NOMO-1 treated with DMSO at 0.1 percent for 48 hours (cell line): ENCODE results near the gene THEMIS2.
A peak's percentile ranks its signal among the peaks of the same experiment; 100 is the strongest.
"Not testable (repeated sequence)": the region's sequence is repeated elsewhere in the genome, so short reads cannot be mapped to it uniquely, and the experiment has no call there.

Source experiments
- DNase-seq: peaks from one replicate; lab custom pipeline; 2025; ENCODE audit not compliant: unreplicated experiment; lab: John Stamatoyannopoulos, UW

THEMIS2 gene

DNA sequence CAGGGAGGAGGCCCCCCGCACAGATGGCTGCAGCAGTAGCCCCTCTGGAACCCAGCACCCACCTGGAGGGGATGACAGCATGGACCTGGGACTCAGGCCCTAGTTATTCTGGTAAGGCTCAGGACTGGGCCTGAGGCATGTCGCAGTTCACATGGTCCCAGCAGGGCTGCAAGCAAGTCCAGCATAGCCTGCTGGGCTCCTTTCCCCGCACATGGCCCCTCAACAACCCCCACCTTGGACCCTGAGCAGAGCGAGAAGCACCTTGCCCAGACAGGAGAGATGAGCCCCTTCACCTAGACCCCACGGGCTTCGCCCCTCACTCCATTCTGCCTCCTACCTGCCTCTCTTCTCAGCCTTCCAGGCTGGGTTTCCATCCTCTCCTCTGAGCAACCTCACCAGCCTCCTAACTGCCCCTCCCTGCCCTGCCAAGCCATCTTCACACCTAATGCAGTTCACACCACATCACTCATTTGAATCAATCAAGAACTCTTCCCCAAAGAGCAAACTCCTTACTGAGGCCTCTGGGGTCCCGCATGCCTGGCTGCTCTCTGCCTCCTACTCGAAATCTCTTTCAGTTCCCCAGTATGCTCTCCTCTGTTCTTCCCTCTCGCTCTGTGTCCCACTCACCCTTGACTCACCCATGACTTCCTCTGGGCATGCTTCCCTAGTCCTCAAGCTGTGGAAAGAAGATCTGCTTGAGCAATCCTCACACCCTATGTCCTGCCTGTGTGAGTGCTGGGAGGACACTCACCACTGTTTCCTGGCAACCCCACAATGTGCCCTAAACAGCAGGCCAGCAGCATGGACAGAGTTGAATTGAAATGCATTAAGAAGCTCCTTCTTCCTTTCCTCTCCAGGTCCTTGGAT lies 9.4 kb upstream of the THEMIS2 start:
- DNase-seq: peak; percentile 92

DNA sequence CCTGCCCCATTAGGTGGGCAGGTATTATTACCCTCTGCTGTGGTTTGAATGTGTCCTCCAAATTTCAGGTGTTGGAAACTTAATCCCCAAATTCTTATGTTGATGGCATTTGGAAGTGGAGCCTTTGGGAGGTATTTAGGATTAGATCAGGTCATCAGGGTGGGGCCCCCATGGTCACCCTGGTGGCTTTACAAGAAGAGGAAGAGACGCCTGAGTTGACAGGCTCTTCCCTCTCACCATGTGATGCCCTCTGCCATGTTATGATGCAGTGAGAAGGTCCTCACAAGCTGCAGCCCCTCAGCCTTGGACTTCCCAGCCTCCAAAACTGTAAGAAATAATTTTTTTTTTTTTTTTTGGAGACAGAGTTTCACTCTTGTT lies 8.8 kb upstream of the THEMIS2 start:
- peak; percentile 69 for DNase-seq

DNA sequence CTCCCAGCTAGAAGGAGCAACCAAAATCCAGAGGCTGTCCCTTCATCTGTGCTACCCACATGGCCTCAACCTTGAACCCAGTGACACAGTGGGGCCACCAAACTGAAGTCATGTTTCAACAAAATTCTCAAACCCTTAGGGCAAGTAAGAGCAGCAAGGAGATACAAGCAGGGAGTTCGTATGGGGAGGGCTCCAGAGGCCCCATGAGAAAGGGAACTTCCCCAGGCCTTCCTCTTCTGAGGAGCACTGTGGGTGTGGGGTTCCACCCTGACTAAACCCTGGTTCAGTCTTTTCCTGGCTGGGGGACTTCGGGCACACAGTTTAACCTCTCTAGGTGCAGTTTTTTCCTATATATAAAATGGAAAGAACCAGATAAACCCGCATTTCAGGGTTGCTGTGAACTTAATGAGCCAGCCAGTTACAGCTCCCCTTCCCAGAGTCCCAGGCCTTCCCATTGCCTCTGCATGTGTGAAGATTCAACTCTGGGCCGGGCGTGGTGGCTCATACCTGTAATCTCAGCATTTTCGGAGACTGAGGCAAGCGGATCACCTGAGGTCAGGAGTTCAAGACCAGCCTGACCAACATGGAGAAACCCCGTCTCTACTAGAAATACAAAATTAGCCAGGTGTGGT lies 8.0 kb upstream of the THEMIS2 start:
- peak; percentile 42 for DNase-seq

DNA sequence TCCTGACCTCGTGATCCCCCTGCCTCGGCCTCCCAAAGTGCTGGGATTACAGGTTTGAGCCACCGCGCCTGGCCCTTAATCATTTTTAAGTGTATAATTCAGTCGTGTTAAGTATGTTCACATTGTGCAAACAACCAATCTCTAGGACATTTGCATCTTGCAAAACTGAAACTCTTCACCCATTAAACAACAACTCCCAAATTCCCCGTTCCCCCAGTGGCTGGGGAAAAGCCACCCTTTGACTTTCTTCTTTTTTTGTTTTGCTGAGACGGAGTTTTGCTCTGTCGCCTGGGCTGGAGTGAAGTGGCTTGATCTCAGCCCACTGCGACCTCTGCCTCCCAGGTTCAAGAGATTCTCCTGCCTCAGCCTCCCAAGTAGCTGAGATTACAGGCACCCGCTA lies 6.5 kb upstream of the THEMIS2 start:
- no peak for DNase-seq

DNA sequence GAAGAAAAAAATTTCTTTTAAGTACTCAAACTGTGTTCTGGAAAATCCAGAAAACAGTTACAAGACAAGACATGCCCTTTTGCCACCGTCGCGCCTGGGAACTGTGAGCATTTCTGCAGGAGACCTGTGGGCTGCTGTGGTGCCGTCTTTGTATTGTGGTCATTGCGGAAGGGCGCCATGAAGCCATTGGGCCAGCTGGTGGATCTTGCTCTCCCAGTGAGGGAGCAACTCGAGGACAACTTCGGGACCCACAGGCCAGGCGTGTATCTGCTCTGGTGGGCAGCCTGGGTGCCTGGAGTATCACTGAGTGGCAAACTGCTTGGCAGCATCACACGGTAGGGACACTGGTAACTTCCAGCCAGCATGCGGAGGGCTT lies 3.8 kb upstream of the THEMIS2 start:
- no peak for DNase-seq

DNA sequence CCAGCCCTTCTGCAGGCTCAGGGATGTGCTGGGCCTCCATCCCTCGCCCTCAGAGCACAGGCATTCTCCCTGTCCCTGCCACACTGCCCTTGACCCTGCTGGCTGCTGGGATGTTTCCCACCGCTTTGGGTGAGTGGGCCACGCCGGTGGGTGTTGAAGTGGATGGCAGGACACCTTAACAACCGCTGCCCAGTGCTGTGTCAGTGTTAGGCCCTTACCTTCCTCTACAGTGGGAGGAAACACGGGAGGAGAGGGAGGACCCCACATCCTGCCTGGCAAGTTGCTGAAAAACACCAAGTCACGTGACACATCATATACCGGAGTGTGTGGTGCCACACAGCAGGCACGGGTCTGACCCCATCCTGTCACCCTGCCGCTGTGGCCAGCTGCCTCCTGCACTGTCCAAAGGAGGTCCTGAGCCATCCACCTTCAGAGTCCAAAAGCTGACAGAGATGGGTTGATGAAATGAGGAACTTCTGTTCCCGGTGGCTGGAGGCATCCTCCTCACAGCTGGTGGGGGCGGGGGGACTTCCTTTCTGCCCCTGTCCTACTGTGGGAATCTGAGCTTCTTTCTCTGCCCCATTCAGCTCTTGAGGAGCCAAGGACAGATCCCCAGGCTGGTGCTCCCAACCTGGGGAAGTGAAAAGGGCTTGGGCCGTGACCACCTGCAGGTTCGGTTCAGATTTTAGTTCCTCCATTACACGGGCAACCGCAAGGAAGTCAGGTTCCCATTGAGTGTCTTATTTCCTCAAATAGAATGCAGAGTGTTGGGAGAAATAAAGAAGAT lies 3.2 kb upstream of the THEMIS2 start:
- peak; percentile 67 for DNase-seq

DNA sequence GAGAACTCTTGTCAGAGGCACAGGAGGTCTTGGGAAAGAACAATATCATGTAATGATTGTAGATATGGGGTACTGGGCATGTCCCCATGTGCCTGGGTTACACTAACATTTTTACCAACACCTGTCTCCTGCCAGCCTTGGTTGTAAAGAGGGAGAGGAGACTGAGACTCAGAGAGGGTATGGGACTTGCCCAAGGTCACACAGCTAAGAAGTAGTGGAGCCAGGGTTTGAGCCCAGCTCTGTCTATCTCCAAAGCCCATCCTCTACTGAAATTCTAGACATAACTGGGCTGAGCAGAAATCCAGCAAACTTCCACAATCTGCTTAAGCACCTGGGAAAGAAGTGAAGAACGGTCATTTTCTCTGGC lies 2.6 kb upstream of the THEMIS2 start:
- DNase-seq: no peak

DNA sequence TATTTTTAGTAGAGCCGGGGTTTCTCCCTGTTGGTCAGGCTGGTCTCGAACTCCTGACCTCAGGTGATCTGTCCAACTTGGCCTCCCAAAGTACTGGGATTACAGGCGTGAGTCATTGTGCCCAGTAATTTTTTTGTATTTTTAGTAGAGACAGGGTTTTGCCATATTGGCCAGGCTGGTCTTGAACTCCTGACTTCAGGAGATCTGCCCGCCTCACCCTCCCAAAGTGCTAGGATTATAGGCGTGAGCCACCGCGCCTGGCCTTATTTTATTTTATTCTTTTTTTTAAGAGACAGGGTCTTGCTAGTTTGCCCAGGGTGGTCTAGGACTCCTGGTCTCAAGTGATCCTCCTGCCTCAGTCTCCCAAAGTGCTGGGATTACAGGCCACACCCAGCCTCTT lies 1.3 kb upstream of the THEMIS2 start:
- not testable (repeated sequence) for DNase-seq

DNA sequence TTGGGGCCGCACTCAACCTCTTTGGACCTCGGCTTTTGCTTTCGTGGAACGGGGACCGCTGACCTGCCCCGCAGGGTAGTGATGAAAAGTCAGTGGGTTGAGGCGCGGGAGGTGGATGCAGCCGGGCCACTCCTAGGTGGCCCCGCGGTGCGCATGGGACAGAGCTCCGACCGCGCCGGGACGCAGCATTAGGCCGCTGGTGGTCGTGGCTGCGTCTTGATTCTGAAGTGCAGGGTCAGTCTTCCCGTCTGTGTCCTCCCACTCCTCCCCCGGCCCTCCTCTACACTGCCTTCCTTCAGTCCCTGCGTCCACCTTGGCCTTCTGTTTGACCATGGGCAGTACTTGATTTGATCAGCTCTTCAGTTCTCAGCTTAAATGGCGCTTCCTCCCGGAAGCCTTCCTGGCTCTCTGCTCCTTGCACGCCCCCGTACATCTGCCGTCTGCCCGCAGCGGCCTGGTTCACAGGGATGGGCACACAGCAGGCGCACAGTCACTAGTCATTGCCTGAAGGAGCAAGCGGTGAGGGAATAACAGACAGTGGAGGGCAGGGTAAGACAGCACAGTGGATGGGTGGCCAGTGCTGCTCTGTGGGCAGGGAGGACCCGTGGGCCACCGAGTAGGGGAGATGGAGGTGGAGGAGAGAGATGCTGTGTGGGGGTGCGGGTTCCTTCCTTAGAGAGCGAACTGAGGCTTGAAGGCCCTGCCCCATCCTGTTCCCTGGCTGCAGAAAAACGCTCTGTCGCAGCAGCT lies 633 bp downstream of the THEMIS2 start:
- DNase-seq: peak; percentile 16

DNA sequence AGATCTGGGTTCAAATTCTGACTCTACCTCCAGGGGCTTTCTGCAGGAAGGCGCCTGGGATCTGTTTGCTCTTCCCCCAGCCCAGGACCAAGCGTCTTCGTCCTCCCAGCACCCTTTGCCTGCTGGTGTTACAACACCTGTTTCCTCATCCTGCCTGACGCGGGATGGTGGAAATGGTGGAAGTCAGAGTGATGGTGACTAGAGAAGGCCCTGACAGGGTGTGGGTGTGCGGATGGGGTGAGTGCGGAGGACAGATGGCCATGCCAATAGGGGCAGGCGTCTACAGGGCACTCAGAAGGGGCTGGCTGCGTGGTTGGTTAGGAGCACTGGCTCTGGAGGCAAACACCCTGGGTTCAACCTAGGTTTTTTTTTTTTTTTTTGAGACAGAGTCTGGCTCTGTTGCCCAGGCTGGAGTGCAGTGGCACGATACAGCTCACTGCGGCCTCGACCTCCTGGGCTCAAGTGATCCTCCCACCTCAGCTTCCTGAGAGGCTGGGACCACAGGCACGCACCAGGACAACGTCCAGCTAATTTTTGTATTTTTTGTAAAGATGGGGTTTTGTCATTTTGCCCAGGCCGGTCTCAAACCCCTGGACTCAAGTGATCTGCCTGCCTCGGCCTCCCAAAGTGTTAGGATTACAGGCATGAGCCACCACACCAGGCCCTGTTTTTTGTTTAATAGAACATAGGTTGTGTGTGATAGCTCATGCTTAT lies 1.5 kb downstream of the THEMIS2 start:
- peak; percentile 21 for DNase-seq

DNA sequence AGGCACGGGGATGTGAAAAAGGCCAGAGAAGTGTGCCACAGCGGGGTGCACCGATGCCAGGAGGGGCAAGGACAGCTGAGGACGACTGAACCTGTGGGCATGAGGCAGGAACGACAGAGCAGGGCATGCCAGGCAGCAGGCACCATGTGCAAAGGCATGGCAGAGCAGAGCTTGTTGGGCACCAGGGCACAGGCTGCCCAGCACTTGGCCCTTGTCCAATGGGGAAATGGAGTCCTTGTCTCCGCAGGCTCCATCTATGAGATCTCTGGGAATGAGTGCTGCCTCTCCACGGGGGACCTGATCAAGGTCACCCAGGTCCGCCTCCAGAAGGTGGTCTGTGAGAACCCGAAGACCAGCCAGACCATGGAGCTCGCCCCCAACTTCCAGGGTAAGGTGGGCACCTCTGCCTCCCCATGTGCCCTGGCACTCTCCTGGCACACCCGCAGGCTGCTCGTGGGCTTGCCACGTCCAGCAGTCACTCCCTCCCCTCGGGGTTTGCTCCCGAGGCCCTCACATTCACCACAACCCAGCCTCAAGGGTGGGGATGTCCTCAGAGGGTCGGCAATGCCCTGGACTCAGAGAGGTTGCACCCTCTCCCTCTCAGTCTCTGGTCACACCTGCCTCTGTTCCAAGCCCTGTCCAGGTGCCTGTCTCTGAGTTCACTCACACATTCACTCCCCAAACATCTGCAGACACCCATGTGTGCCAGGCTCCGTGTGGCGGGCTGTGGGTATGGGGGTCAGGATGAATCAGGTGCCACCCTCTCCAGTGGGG lies 4.2 kb downstream of the THEMIS2 start:
- DNase-seq: no peak

DNA sequence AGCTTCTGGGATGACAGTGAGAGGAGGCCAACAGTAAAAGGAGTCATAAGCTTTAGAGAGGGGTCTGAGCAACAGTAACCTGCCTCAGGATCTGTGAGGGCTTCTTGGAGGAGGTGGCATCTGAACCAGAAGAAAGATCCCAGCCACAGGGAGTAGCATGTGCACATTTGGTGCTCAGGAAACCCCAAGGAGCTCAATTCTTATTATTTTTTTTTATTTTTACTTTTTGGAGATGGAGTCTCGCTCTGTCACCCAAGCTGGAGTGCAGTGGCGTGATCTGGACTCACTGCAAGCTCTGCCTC lies 4.7 kb downstream of the THEMIS2 start:
- DNase-seq: no peak

DNA sequence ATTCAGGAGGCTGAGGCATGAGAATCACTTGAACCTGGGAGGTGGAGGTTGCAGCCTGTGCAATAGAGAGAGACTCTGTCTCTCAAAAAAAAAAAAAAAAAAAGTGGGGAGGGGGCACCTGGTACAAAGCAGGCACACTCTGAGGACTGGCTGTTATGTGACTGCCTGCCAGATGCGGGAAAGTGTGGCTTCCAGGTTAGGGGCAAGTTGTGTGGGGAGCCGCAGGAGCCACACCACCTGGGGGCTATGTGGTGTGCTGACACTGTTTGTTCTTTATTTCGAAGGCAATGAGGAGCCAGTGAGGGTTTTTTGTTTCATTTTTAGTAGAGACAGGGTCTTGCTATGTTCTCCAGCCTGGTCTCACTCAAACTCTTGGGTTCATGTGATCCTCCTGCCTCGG lies 5.7 kb downstream of the THEMIS2 start:
- no peak for DNase-seq

DNA sequence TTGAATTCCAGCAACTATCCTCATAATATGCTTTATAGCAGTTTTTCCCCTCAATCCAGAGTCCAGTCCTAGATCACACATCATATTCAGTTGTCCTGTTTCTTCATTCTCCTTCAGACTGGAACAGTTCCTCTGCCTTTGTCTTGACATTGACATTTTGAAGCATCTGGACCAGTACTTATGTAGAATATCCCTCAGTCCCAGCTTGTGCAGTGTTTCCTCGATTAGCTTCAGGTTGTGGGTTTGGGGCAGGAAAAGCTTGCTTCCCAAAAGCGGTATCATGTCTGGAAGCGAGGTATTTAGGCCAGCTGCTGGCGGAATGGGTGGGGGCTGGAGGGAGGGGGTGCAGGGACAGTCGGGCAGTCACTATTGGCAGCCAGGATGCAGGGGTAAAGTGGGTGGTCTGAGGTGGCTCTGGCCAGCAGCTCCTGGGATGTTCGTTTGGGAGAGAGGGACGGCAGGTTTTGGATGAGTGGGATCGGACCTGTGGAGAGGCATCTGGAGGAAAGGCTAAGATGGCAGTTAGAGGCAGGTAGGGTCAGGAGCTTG lies 6.5 kb downstream of the THEMIS2 start:
- DNase-seq: no peak

DNA sequence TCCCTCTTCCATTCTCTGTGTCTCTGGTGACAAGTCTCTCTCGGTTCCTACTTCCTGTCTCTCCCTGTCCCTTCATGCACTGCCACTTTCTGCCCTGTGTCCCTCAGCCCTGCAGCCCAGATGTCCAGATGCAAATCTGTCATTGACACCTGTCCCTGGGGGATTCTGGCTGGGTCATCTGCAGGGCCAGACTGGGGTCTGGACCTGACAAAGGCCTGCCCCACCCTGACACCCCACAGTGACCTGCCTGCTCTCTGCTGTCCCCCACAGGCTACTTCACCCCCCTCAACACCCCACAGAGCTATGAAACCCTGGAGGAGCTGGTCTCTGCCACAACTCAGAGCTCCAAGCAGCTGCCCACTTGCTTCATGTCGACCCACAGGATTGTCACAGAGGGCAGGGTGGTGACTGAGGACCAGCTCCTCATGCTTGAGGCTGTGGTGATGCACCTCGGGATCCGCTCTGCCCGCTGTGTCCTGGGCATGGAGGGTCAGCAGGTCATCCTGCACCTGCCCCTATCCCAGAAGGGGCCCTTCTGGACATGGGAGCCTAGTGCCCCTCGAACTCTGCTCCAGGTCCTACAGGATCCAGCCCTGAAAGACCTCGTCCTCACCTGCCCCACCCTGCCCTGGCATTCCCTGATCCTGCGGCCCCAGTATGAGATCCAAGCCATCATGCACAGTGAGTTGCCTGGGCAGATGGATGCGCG lies 7.2 kb downstream of the THEMIS2 start:
- no peak for DNase-seq

DNA sequence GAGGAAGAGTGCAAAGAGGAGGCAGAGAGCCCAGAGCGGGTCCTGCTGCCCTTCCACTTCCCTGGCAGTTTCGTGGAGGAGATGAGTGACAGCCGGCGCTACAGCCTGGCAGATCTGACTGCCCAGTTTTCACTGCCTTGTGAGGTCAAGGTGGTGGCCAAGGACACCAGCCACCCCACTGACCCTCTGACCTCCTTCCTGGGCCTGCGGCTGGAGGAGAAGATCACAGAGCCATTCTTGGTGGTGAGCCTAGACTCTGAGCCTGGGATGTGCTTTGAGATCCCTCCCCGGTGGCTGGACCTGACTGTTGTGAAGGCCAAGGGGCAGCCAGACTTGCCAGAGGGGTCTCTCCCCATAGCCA lies 10.2 kb downstream of the THEMIS2 start:
- no peak for DNase-seq

DNA sequence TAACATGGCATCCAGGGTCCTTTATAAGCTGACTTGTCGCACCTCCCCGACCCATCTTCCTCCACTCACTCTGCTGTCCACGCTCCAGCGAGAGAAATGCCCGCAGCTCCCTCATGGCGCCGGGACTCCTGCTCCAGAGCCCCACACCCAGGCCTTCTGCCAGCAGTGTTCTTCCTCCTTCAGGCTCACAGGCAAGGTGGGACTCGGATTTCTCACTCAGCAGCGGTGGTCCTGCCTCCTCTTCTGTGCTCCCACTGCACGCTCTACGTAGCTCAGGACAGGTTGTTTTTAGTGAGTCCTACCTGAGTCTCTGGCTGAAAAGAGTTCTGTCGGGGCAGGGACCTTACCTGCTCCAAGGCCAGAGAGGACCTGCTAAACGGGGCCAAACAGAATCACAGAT lies 11.2 kb downstream of the THEMIS2 start:
- DNase-seq: no peak

DNA sequence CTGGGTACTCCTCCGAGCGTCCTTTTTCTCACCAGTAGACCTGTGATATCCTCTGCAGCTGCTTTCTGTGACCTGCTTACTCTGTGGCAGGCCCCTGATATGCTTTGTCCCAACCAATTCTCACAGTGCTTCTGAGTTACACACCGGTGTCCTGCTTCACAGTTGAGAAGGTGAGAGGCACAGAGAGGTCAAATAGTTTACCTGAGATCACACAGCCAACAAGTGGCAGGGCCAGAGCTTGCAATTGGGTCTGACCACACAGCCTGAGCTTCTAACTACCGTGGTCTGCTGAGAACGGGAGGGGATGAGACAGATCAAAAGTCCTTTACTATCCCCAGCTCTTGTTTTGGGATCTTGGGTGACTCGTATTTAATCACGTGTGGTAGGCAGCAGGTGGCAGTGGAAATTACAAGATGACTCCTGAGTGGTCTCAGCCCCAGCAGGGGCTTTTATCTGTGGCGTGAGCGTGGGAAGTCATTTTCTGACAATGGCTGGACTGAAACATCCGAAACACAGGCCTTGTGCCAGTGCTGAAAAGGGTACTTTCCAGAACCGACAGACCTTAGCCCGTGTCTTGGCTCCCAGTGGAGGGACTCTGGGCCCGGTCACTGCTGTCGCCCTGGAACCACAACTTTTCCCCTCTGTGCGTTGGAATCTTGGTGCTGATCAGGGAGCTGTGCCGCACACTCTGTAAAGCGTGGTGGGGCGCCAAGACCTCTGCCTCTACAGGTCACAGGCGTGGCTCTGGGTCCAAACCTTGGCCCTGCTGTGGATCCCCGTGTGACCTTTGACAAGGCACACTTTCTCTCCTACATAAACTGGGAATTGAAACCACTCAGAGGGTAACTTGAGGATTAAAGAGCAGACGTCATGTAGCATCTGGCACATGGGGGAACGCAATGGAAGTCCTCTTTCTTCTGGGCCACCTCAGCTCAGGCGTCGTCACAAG lies 11.9 kb downstream of the THEMIS2 start:
- peak; percentile 61 for DNase-seq
